Measurements from ENCODE around the gene MLF1. TPM values are rescaled to one million over a fixed set of nuclear protein-coding genes. Genes with fewer than 3 reads are reported as not detected.

The MLF1 gene
- total and polyA plus RNA-seq, 12 donors = 76.4 to 257 (median 106) TPM

- DNase-seq (no peak), ATAC-seq (no peak)
- no peak overlapping the region for H3K27ac ChIP-seq
- H3K4me3 ChIP-seq = no peak overlapping the region
- no peaks in the 10 kb centered on the region for H3K4me1 ChIP-seq
- intact Hi-C loops (cut with DNase I) = no loop called here
- no peaks in the 10 kb centered on the region for H3K9me3 ChIP-seq
- H3K27me3 ChIP-seq = no peaks in the 10 kb centered on the region
- TF ChIP-seq CTCF (IDR thresholded peaks at IDR 0.05) = no peak
- H3K36me3 ChIP-seq = peaks cover 0 to 88% (median 0%) of the 10 kb centered on the region in 9 donors
These were observed 31.2 kb downstream of the MLF1 start for GRCh38 chr3:158602227-158602626.

- H3K27me3 ChIP-seq = no peaks in the 10 kb centered on the region
- no peak for TF ChIP-seq CTCF (IDR thresholded peaks at IDR 0.05)
- no peaks in the 10 kb centered on the region for H3K36me3 ChIP-seq
- intact Hi-C loops (cut with DNase I) = no loop called here
- ATAC-seq (no peak), DNase-seq (no peak)
- no peak overlapping the region for H3K27ac ChIP-seq
- WGBS, 2 donors = 59 to 64% methylated on average over 1 of the region's 1 CpG
- no peaks in the 10 kb centered on the region for H3K4me1 ChIP-seq
- H3K4me3 ChIP-seq = no peak overlapping the region
- peaks cover 0 to 41% (median 0%) of the 10 kb centered on the region in 11 donors for H3K9me3 ChIP-seq
These were observed 47.2 kb downstream of the MLF1 start for GRCh38 chr3:158617982-158618875.

GRCh38 chr3:158625881-158626280, 54.9 kb downstream of the MLF1 start:
- no peaks in the 10 kb centered on the region for H3K4me1 ChIP-seq
- H3K36me3 ChIP-seq = no peaks in the 10 kb centered on the region
- TF ChIP-seq CTCF (IDR thresholded peaks at IDR 0.05) = no peak
- no peak for ATAC-seq
- peaks cover 0 to 3% (median 0%) of the 10 kb centered on the region in 7 donors for H3K27me3 ChIP-seq
- peaks cover 0 to 8% (median 0%) of the 10 kb centered on the region in 11 donors for H3K9me3 ChIP-seq
- no peak overlapping the region for H3K4me3 ChIP-seq
- no peak overlapping the region for H3K27ac ChIP-seq
- intact Hi-C loops (cut with DNase I) = no loop called here
- no peak for DNase-seq
- 48 to 84% methylated on average over 1 of the region's 1 CpG for WGBS, 2 donors

DNA sequence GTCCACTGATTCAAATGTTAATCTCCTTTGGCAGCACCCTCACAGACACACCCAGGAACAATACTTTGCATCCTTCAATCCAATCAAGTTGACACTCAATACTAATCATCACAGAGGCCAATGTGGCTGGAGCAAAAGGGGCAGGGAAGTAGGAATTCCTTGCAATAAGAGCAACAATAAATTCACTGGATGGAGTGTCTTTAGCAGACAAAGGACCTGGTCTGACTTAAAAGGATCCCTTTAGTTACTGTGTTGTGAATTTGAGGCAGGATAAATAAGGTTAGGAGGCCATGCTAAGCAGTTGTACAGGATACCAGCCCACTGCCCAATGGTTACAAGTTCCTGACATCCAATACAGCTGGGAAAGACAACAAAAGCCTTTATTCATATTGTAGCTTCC, 61.0 kb downstream of the MLF1 start:
- no peak for ATAC-seq
- no peaks in the 10 kb centered on the region for H3K4me1 ChIP-seq
- DNase-seq = no peak
- H3K9me3 ChIP-seq = no peaks in the 10 kb centered on the region
- no peak overlapping the region for H3K4me3 ChIP-seq
- intact Hi-C loops (cut with DNase I) = no loop called here
- H3K27me3 ChIP-seq = peaks cover 0 to 3% (median 0%) of the 10 kb centered on the region in 7 donors
- H3K36me3 ChIP-seq = no peaks in the 10 kb centered on the region
- H3K27ac ChIP-seq = no peak overlapping the region
- TF ChIP-seq CTCF (IDR thresholded peaks at IDR 0.05) = no peak

Data from heart right ventricle (tissue), 16 donors.